Stomach (tissue), 19 donors: ENCODE measurements around the gene ARSI. TPM values are rescaled to one million over a fixed set of nuclear protein-coding genes. Genes with fewer than 3 reads are reported as not detected.

Experiments
- DNase-seq, 2 donors: peaks; one replicate each; pipeline versions ENCODE4 v3.0.0 to v3.0.0-alpha.2; 2013 to 2019
- H3K27ac ChIP-seq, 5 donors: fragments of 200-600 bp in 4 of 5; sonication (generic) in 4 of 5; one replicate each; pipeline ENCODE4 v1.5.1; 2013 to 2019; ENCODE audit warnings: mild to moderate bottlenecking in 1 of 5, moderate library complexity in 1 of 5
- H3K27me3 ChIP-seq, 3 donors: fragments of 200-600 bp; sonication (generic); one replicate each; pipeline ENCODE4 v1.5.1; 2017 to 2019; ENCODE audit warnings: mixed run types in 1 of 3
- H3K36me3 ChIP-seq, 4 donors: fragments of 200-600 bp; sonication (generic); 1 replicate in 3 of 4; 2 replicates in 1 of 4; pipeline ENCODE4 v1.5.1; 2016 to 2019
- H3K4me1 ChIP-seq, 4 donors: fragments of 200-600 bp; sonication (generic); one replicate each; pipeline ENCODE4 v1.5.1; 2016 to 2019
- H3K4me3 ChIP-seq, 4 donors: fragments of 200-600 bp; sonication (generic) in 3 of 4; one replicate each; pipeline ENCODE4 v1.5.1; 2016 to 2019; ENCODE audit warnings: mild to moderate bottlenecking in 1 of 4
- H3K9me3 ChIP-seq, 4 donors: fragments of 200-600 bp; sonication (generic); one replicate each; pipeline ENCODE4 v1.5.1; 2016 to 2019
- EP300 ChIP-seq: sonication (generic); formaldehyde crosslinking; IDR thresholded peaks from one replicate; pipeline ENCODE4 v1.6.1; 2017; ENCODE audit warnings: antibody characterized with exemption
- POLR2A ChIP-seq, 4 donors: fragments of 450-650 bp; IDR thresholded peaks; one replicate each; pipeline ENCODE4 v1.6.1; 2016; ENCODE audit warnings: antibody characterized with exemption in 4 of 4, control low read depth in 2 of 4, mild to moderate bottlenecking in 1 of 4, moderate library complexity in 1 of 4
- POLR2AphosphoS5 ChIP-seq, 3 donors: sonication (generic); formaldehyde crosslinking; IDR thresholded peaks; one replicate each; pipeline ENCODE4 v1.6.1; 2016; ENCODE audit warnings: antibody characterized with exemption in 3 of 3
- WGBS, 5 donors: extraction: QIAGEN DNeasy Blood & Tissue Kit in 3 of 5; methylation state at CpG; one replicate each; pipeline versions ENCODE4 v1.1.5 to v1.1.7; 2013 to 2018; 5-methylcytosine and 5-hydroxymethylcytosine counted together
- intact Hi-C: fragments of 100-400 bp; cut with DNase I; formaldehyde crosslinking; loops from one replicate; pipeline ENCODE4 v1.15.1; 2023; ENCODE audit warnings: low total_unique reads
- long read RNA-seq, 10 donors: transcript quantifications; one replicate each; lab custom pipeline, GENCODE V29; 2026
- polyA plus RNA-seq, 3 donors: library from polyadenylated mRNA; stranded (reverse); fragments of 200-250 nt; gene quantifications; one replicate each; pipeline ENCODE4 v1.2.3, GENCODE V29; 2013
- total RNA-seq, 5 donors: library from RNA; depleted of rRNA; stranded (reverse); fragments of >200 nt; gene quantifications; one replicate each; pipeline versions ENCODE4 v1.1.0 to v1.2.3, GENCODE V29; 2014 to 2016
- TF ChIP-seq, protein P1 (sequence below), 7 experiments: fragments of 450-650 bp in 4 of 7; fragments of 200-600 bp in 3 of 7; sonication (generic) in 3 of 7; IDR thresholded peaks; one replicate each; pipeline ENCODE4 v1.5.1; 2016 to 2019; ENCODE audit warnings: antibody characterized with exemption in 7 of 7, control low read depth in 2 of 7, mild to moderate bottlenecking in 1 of 7
- donor health status: healthy with polysubstance abuse.
- donor health status: Bipolar disorder and iron deficiency.
- donor health status: healthy.

The ARSI gene
- total RNA-seq, result 1 to 10 TPM in 3 of 5 donors, not detected in 2; 1.7 to 7.0 (median 2.3) TPM
- under 1 TPM in 2 of 3 donors, not detected in 1; 0.35 to 0.81 TPM for polyA plus RNA-seq
- long read RNA-seq, donor 1, partial matches to known transcripts, result 0 of 1 reads
- long read RNA-seq, donor 1, other reads (novel, unspliced or antisense), result 0 of 1 reads
- long read RNA-seq, donor 2, partial matches to known transcripts, result 0 of 2 reads
- long read RNA-seq, donor 2, other reads (novel, unspliced or antisense), result 0 of 2 reads
- long read RNA-seq, donor 3, result 0 reads
- long read RNA-seq, donor 4, result 0 reads
- long read RNA-seq, donor 5, partial matches to known transcripts, result 10 of 14 reads
- long read RNA-seq, donor 5, other reads (novel, unspliced or antisense), result 0 of 14 reads
- long read RNA-seq, donor 6, partial matches to known transcripts, result 0 of 3 reads
- long read RNA-seq, donor 6, other reads (novel, unspliced or antisense), result 0 of 3 reads
- long read RNA-seq, donor 7, transcript ARSI-201 (2 exons, 3,161 nt), result major isoform, 8 of 8 reads
- long read RNA-seq, donor 7, partial matches to known transcripts, result 0 of 8 reads
- long read RNA-seq, donor 7, other reads (novel, unspliced or antisense), result 0 of 8 reads
- long read RNA-seq, donor 8, partial matches to known transcripts, result 30 of 32 reads
- long read RNA-seq, donor 8, other reads (novel, unspliced or antisense), result 0 of 32 reads
- long read RNA-seq, donor 9, partial matches to known transcripts, result 0 of 2 reads
- long read RNA-seq, donor 9, other reads (novel, unspliced or antisense), result 0 of 2 reads
- long read RNA-seq, donor 10, partial matches to known transcripts, result 0 of 1 reads
- long read RNA-seq, donor 10, other reads (novel, unspliced or antisense), result 0 of 1 reads

DNA sequence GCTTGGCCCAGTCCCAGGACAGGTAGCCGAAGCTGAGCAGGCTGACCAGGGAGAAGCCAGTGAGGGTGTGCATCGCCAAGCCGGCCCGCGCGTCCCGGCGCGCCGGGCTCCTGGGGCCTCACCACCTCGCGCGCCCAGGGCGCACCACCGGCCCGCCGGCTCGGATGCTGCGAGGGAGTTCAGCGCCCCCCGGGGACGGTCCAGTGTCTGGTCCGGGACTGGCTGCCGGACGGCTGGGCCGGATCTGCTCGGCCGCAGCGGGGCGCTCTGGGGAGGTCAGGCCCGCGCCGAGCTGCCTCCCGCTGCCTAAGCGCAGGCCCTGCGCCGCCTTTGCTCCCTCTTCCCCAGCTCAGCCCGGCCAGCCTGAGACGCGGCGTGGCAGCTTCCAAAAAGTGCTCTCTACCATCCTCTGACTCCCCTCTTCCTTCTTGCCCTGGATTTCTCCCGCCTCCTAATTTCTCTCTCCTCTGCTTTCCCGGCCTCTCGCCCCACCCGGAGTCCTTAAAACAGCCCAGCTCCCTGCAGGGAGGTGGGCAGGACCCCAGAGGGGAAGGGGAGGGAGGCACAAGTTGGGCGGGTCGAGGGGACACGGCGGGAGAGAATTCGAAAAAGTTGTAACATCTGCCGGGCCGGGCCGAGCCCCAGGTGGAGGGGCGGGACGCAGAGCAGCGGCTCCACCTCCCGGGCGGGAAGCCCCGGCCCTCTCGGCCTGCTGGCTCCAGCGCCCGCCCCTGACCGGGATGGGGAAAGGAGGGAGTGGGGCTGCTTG is at the start of gene ARSI:
Gene ARSI, minus strand, starts transcription at position 605 of the 769 bp plus-strand sequence. Its CDS starts 532 bp downstream, at position 73.
- DNase-seq, result peak in 1 of 2 donors; percentile 91
- H3K4me1 ChIP-seq, result peaks cover 14 to 72% (median 28%) of the 10 kb centered on the region in 4 donors
- H3K4me3 ChIP-seq, result peak within 1 kb of the TSS; percentile 39 to 40 (median 40)
- intact Hi-C loops, result no loop called here
- 2 to 6% (median 3%) methylated on average over 22 to 63 of the region's 63 CpGs for WGBS, 5 donors
- TF ChIP-seq EP300 (no peak), POLR2A (IDR thresholded peaks at IDR 0.05) (no peak)
- TF ChIP-seq, protein P1, sequence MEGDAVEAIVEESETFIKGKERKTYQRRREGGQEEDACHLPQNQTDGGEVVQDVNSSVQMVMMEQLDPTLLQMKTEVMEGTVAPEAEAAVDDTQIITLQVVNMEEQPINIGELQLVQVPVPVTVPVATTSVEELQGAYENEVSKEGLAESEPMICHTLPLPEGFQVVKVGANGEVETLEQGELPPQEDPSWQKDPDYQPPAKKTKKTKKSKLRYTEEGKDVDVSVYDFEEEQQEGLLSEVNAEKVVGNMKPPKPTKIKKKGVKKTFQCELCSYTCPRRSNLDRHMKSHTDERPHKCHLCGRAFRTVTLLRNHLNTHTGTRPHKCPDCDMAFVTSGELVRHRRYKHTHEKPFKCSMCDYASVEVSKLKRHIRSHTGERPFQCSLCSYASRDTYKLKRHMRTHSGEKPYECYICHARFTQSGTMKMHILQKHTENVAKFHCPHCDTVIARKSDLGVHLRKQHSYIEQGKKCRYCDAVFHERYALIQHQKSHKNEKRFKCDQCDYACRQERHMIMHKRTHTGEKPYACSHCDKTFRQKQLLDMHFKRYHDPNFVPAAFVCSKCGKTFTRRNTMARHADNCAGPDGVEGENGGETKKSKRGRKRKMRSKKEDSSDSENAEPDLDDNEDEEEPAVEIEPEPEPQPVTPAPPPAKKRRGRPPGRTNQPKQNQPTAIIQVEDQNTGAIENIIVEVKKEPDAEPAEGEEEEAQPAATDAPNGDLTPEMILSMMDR (IDR thresholded peaks at IDR 0.05), result no peak
- peak within 1 kb of the TSS; percentile 28 to 80 (median 60) for H3K27ac ChIP-seq
- no peaks in the 10 kb centered on the region for H3K9me3 ChIP-seq
- no peaks in the 10 kb centered on the region for H3K36me3 ChIP-seq
- H3K27me3 ChIP-seq, result peaks cover 0 to 40% (median 17%) of the 10 kb centered on the region in 3 donors

DNA sequence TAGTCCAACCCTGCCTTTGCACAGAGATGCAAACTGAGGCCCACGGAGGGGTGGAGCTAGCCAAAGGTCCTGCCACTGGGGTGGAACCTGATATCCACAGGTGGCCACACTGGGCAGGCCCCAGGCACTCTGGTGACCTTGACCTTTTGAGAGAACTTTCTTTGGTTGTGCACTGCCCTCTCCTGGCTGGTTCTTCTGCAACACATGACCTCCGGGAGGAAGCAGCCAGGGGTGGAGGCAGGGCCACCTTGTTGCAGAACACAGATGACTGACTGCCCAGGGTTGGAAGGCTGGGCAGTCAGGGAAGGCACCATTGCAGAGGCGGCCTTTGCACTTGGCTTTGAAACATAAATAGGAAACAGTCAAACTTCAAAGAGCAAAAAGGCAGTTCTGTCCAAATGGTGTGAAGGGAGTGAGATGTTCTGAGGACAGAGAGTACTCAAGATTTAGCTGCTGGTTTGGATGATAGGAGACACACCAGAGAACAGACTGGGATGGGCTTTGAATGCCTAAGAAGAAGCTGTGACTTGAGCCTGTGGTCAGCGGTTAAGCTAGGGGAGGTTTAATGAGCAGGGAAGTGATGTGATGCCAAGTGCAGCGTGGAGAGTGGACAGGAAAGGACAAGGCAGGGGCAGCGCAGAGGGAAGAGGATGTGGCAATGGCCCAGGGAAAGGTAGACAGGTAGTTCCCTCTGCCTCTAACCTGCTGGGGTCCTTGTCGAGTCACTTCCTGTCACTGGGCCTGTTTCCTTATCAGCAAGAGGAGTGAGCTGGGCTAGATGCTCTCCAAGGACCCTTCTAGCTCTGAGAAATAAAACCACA is 48.0 kb upstream of the ARSI start:
- DNase-seq, result peak; percentile 78 to 85
- no peak overlapping the region for H3K27ac ChIP-seq
- H3K9me3 ChIP-seq, result no peaks in the 10 kb centered on the region
- intact Hi-C loops, result no loop called here
- TF ChIP-seq POLR2A (IDR thresholded peaks at IDR 0.05) (no peak), POLR2AphosphoS5 (IDR thresholded peaks at IDR 0.05) (peak in 1 of 3 donors; percentile 65)
- TF ChIP-seq, protein P1 (IDR thresholded peaks at IDR 0.05), result peak in 4 of 7 experiments; percentile 6 to 59 (median 46)
- peaks cover 0 to 9% (median 6%) of the 10 kb centered on the region in 4 donors for H3K4me1 ChIP-seq
- no peaks in the 10 kb centered on the region for H3K36me3 ChIP-seq
- H3K4me3 ChIP-seq, result no peak overlapping the region
- no peaks in the 10 kb centered on the region for H3K27me3 ChIP-seq
- WGBS, 5 donors, result 44 to 57% (median 47%) methylated on average over 7 of the region's 7 CpGs

DNA sequence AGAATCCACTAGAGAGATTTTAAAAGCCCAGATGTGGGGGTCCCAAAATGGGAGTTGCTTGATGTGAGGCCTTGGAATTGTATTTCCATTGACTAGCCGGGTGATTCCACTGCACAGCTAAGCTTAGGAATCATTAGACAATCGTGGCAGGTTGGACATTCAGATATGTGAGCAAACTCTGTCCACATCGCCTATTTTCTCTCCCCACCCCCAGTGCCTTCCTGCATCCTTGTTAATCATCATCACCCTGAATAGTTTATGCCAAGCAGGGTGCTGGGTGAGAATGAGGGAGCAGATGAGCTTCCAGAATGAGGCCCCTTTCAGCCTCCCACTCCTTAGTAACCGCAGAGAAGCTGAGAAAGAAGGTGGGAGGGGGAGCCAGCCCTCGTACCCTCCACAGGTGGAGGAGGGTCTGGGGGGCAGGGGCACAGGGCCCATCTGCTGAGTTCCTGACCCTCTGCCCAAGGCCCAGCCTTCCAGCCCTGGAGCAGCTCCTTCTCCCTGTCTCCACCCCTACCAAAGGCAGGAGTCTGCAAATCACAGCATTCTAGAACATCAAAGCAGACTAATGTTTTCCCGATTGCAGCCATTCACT is 47.1 kb upstream of the ARSI start:
- H3K36me3 ChIP-seq, result no peaks in the 10 kb centered on the region
- 77 to 89% (median 86%) methylated on average over 5 to 6 of the region's 6 CpGs for WGBS, 5 donors
- intact Hi-C loops, result no loop called here
- H3K27me3 ChIP-seq, result no peaks in the 10 kb centered on the region
- no peaks in the 10 kb centered on the region for H3K9me3 ChIP-seq
- no peak overlapping the region for H3K4me3 ChIP-seq
- no peak overlapping the region for H3K27ac ChIP-seq
- no peak for TF ChIP-seq EP300
- TF ChIP-seq, protein P1 (IDR thresholded peaks at IDR 0.05), result no peak
- TF ChIP-seq POLR2AphosphoS5 (IDR thresholded peaks at IDR 0.05), result no peak
- TF ChIP-seq POLR2A (IDR thresholded peaks at IDR 0.05), result no peak
- peaks cover 0 to 9% (median 6%) of the 10 kb centered on the region in 4 donors for H3K4me1 ChIP-seq
- no peak for DNase-seq
